GM19452 (cell line): ENCODE data around the gene ACOT12.
"Not testable (repeated sequence)": the region's sequence is repeated elsewhere in the genome, so short reads cannot be mapped to it uniquely, and the experiment has no call there.

Source experiments
- ATAC-seq: cut with Tn5 transposase; IDR thresholded peaks from one replicate; pipeline ENCODE4 v1.9.1; 2021; ENCODE audit not compliant: unreplicated experiment

ACOT12 gene

GRCh38 chr5:81345411-81346003, 48.4 kb downstream of the ACOT12 start:
- ATAC-seq = no peak

- ATAC-seq = no peak
Observed at GRCh38 chr5:81344736-81345135, 49.2 kb downstream of the ACOT12 start.

GRCh38 chr5:81338213-81338612, 55.7 kb downstream of the ACOT12 start:
- not testable (repeated sequence) for ATAC-seq

GRCh38 chr5:81337803-81338202, 56.1 kb downstream of the ACOT12 start:
- no peak for ATAC-seq

- no peak for ATAC-seq
Observed at GRCh38 chr5:81336556-81336955, 57.4 kb downstream of the ACOT12 start.

- no peak for ATAC-seq
Observed at GRCh38 chr5:81335946-81336345, 58.0 kb downstream of the ACOT12 start.

- ATAC-seq = no peak
Observed at GRCh38 chr5:81334304-81335061, 59.5 kb downstream of the ACOT12 start.

- ATAC-seq = no peak
Observed at GRCh38 chr5:81326554-81326953, 67.4 kb downstream of the ACOT12 start.

- no peak for ATAC-seq
Observed at GRCh38 chr5:81317536-81317935, 76.4 kb downstream of the ACOT12 start.

GRCh38 chr5:81316571-81316970, 77.4 kb downstream of the ACOT12 start:
- ATAC-seq = no peak

GRCh38 chr5:81315830-81316229, 78.1 kb downstream of the ACOT12 start:
- ATAC-seq = no peak

- no peak for ATAC-seq
Observed at GRCh38 chr5:81315336-81315735, 78.6 kb downstream of the ACOT12 start.

GRCh38 chr5:81314581-81314980, 79.4 kb downstream of the ACOT12 start:
- ATAC-seq = no peak

- no peak for ATAC-seq
Observed at GRCh38 chr5:81313686-81314085, 80.2 kb downstream of the ACOT12 start.

GRCh38 chr5:81313278-81313677, 80.7 kb downstream of the ACOT12 start:
- no peak for ATAC-seq

GRCh38 chr5:81310402-81311063, 83.4 kb downstream of the ACOT12 start:
- ATAC-seq = no peak

- no peak for ATAC-seq
Observed at GRCh38 chr5:81308836-81309235, 85.1 kb downstream of the ACOT12 start.

- ATAC-seq = no peak
Observed at GRCh38 chr5:81305785-81306184, 88.1 kb downstream of the ACOT12 start.

GRCh38 chr5:81303563-81303962, 90.4 kb downstream of the ACOT12 start:
- ATAC-seq = no peak

GRCh38 chr5:81302596-81302995, 91.3 kb downstream of the ACOT12 start:
- ATAC-seq = no peak

- ATAC-seq = peak; percentile 97
Observed at GRCh38 chr5:81301271-81302015, 92.5 kb downstream of the ACOT12 start, which contains the start of gene ZCCHC9. ZCCHC9 (plus strand) TSS chr5:81301587; CDS start chr5:81304758, 3,171 bp downstream.
